HEK293 (cell line): Measurements from ENCODE around the gene HOTAIR.

ENCODE experiments used
- CTCF ChIP-seq: fragments of 450-650 bp; formaldehyde crosslinking; IDR thresholded peaks from 2 replicates; pipeline ENCODE4 v1.5.1; 2016; ENCODE audit warnings: missing biosample characterization, missing genetic modification characterization
- ZNF274 ChIP-seq, 2 experiments: fragments of 200-500 bp in 1 of 2; fragments of 450-650 bp in 1 of 2; sonication (Bioruptor generic) in 1 of 2; formaldehyde crosslinking in 1 of 2; IDR thresholded peaks; 2 replicates each; pipeline versions ENCODE4 v1.5.1 to v1.6.1; 2014 to 2016; ENCODE audit warnings: borderline replicate concordance in 1 of 2, inconsistent platforms in 1 of 2, low read length in 1 of 2, missing biosample characterization in 1 of 2, missing genetic modification characterization in 1 of 2
- ZSCAN5A ChIP-seq: fragments of 450-650 bp; formaldehyde crosslinking; IDR thresholded peaks from 2 replicates; pipeline ENCODE4 v1.5.1; 2016; ENCODE audit warnings: missing biosample characterization, missing genetic modification characterization

GRCh38 chr12:53938326-53939140 lies 36.2 kb downstream of the HOTAIR start, which contains the start of gene HOXC13:
- no peak for TF ChIP-seq ZNF274 (IDR thresholded peaks at IDR 0.05; ENCODE audit: low read length)
- no peak for TF ChIP-seq ZNF274 (tag by site-specific recombination; IDR thresholded peaks at IDR 0.05; ENCODE audit: borderline replicate concordance)
- TF ChIP-seq CTCF (tag by site-specific recombination), result no peak
- TF ChIP-seq ZSCAN5A, result no peak
